Measurements from ENCODE around the gene PDCD7.
"Not testable (repeated sequence)": the region's sequence is repeated elsewhere in the genome, so short reads cannot be mapped to it uniquely, and the experiment has no call there.

The PDCD7 gene

GRCh38 chr15:65089206-65089824 lies 44.3 kb downstream of the PDCD7 start:
- no peak for DNase-seq

- no peak for DNase-seq
These were observed 45.0 kb downstream of the PDCD7 start for GRCh38 chr15:65088643-65089021.

GRCh38 chr15:65087873-65088642 lies 45.5 kb downstream of the PDCD7 start:
- DNase-seq, result no peak

- peak; percentile 4 for DNase-seq
These were observed 46.2 kb downstream of the PDCD7 start for GRCh38 chr15:65087411-65087810.

GRCh38 chr15:65086680-65087111 lies 46.9 kb downstream of the PDCD7 start:
- DNase-seq, result no peak

GRCh38 chr15:65085990-65086679 lies 47.5 kb downstream of the PDCD7 start:
- DNase-seq, result no peak

- no peak for DNase-seq
These were observed 48.3 kb downstream of the PDCD7 start for GRCh38 chr15:65085207-65085753.

- DNase-seq, result no peak
These were observed 49.0 kb downstream of the PDCD7 start for GRCh38 chr15:65084500-65085206.

- peak; percentile 8 for DNase-seq
These were observed 50.3 kb downstream of the PDCD7 start for GRCh38 chr15:65083262-65083701.

- DNase-seq, result no peak
These were observed 51.2 kb downstream of the PDCD7 start for GRCh38 chr15:65082303-65082953.

- no peak for DNase-seq
These were observed 51.9 kb downstream of the PDCD7 start for GRCh38 chr15:65081758-65082157.

GRCh38 chr15:65081270-65081669 lies 52.3 kb downstream of the PDCD7 start:
- no peak for DNase-seq

- DNase-seq, result no peak
These were observed 54.0 kb downstream of the PDCD7 start for GRCh38 chr15:65079580-65079979.

GRCh38 chr15:65077981-65078352 lies 55.6 kb downstream of the PDCD7 start:
- DNase-seq, result no peak

GRCh38 chr15:65077291-65077980 lies 56.2 kb downstream of the PDCD7 start:
- no peak for DNase-seq

GRCh38 chr15:65076486-65077290 lies 56.9 kb downstream of the PDCD7 start, which contains the start of gene KBTBD13:
Gene KBTBD13 (plus strand): TSS chr15:65076746. CDS start chr15:65076816, 70 bp downstream.
- no peak for DNase-seq

GRCh38 chr15:65075607-65076395 lies 57.8 kb downstream of the PDCD7 start:
- not testable (repeated sequence) for DNase-seq

GRCh38 chr15:65074946-65075345 lies 58.7 kb downstream of the PDCD7 start:
- not testable (repeated sequence) for DNase-seq

GRCh38 chr15:65072617-65073016 lies 61.0 kb downstream of the PDCD7 start:
- no peak for DNase-seq

- no peak for DNase-seq
These were observed 61.6 kb downstream of the PDCD7 start for GRCh38 chr15:65072027-65072426.
